Adrenal gland (tissue), 12 donors: ENCODE measurements around the gene MAPKAP1. TPM values are rescaled to one million over a fixed set of nuclear protein-coding genes. Genes with fewer than 3 reads are reported as not detected.
"Not testable (repeated sequence)": the region's sequence is repeated elsewhere in the genome, so short reads cannot be mapped to it uniquely, and the experiment has no call there.

Experiments used
- DNase-seq, 7 donors: peaks; one replicate each; pipeline ENCODE4 v3.0.0-alpha.2; 2019 to 2020
- H3K27ac ChIP-seq, 5 donors: fragments of 200-600 bp; sonication (generic) in 4 of 5; 1 replicate in 3 of 5; 2 replicates in 2 of 5; pipeline versions ENCODE4 v1.5.1 to v1.8.0; 2016 to 2020; ENCODE audit warnings: mild to moderate bottlenecking in 1 of 5
- H3K27me3 ChIP-seq: fragments of 200-600 bp; 2 replicates; pipeline ENCODE4 v1.8.0; 2021
- H3K36me3 ChIP-seq, 2 donors: fragments of 200-600 bp; replicated peaks in 1 of 2; 1 replicate in 1 of 2; 2 replicates in 1 of 2; pipeline versions ENCODE4 v1.5.1 to v1.8.0; 2018 to 2022
- H3K4me1 ChIP-seq, 2 donors: fragments of 200-600 bp; replicated peaks in 1 of 2; 1 replicate in 1 of 2; 2 replicates in 1 of 2; pipeline versions ENCODE4 v1.5.1 to v1.8.0; 2018 to 2021
- H3K4me3 ChIP-seq, 4 donors: fragments of 200-600 bp; sonication (generic) in 3 of 4; one replicate each; pipeline ENCODE4 v1.5.1; 2016 to 2018
- H3K9me3 ChIP-seq, 3 donors: fragments of 200-600 bp; sonication (generic) in 1 of 3; replicated peaks in 1 of 3; 1 replicate in 2 of 3; 2 replicates in 1 of 3; pipeline versions ENCODE4 v1.5.1 to v1.8.0; 2016 to 2021
- CTCF ChIP-seq, 6 experiments: fragments of 450-650 bp in 4 of 6; fragments of 200-600 bp in 2 of 6; sonication (generic) in 1 of 6; IDR thresholded peaks; 1 replicate in 5 of 6; 2 replicates in 1 of 6; pipeline versions ENCODE4 v1.5.1 to v1.8.0; 2016 to 2021; ENCODE audit warnings: antibody characterized with exemption in 6 of 6, mild to moderate bottlenecking in 2 of 6, moderate library complexity in 1 of 6
- POLR2A ChIP-seq, 2 donors: fragments of 450-650 bp; IDR thresholded peaks; one replicate each; pipeline ENCODE4 v1.6.1; 2017; ENCODE audit warnings: antibody characterized with exemption in 2 of 2, mild to moderate bottlenecking in 2 of 2, moderate library complexity in 1 of 2
- WGBS, 4 donors: extraction: QIAGEN DNeasy Blood & Tissue Kit in 2 of 4; methylation state at CpG; one replicate each; pipeline versions ENCODE4 v1.1.5 to v1.1.7; 2013 to 2017; 5-methylcytosine and 5-hydroxymethylcytosine counted together
- intact Hi-C, 2 donors: fragments of 100-400 bp; cut with DNase I; formaldehyde crosslinking; loops; one replicate each; pipeline versions ENCODE4 v1.14.1 to v1.15.0; 2022 to 2023
- polyA plus RNA-seq, 3 donors: library from polyadenylated mRNA; stranded (reverse); fragments of 200-250 nt in 2 of 3; fragments of 350-450 nt in 1 of 3; fragmentation: Illumina TruSeq in 1 of 3; extraction: RNeasy Lipid Tissue Mini Kit (QIAGEN cat#74804) in 1 of 3; gene quantifications; one replicate each; pipeline ENCODE4 v1.2.3, GENCODE V29; 2013 to 2014
- total RNA-seq, 9 donors: library from RNA; depleted of rRNA in 4 of 9; stranded (reverse); fragments of >200 nt in 4 of 9; fragments of 120-200 nt in 1 of 9; fragmentation: NEBNext Ultra II Directional in 1 of 9; extraction: Animal tissue kit (Norgen Biotek cat#: 25700) in 1 of 9; gene quantifications; one replicate each; pipeline versions ENCODE4 v1.1.0 to v1.2.4, GENCODE V29; 2013 to 2023
- donor health status: healthy with polysubstance abuse.
- donor health status: Bipolar disorder and iron deficiency.
- donor health status: DM: yes; HTN: yes; CAD: no.
- donor health status: DM: no; HTN: no; CAD: no.
- donor health status: DM: no; HTN: no; CAD: no.
- donor health status: DM: yes; HTN: yes; CAD: no.

The MAPKAP1 gene
- total and polyA plus RNA-seq, 12 donors = 72.2 to 156 (median 94.9) TPM

GRCh38 chr9:125570246-125570645 lies 136.8 kb downstream of the MAPKAP1 start:
- intact Hi-C loops = no loop called here
- Histone ChIP-seq H3K9me3 (peaks cover 0 to 8% (median 0%) of the 10 kb centered on the region in 3 donors), H3K4me3 (no peak overlapping the region), H3K4me1 (no peaks in the 10 kb centered on the region), H3K36me3 (no peaks in the 10 kb centered on the region), H3K27ac (no peak overlapping the region), H3K27me3 (no peaks in the 10 kb centered on the region)
- WGBS, 4 donors = 91 to 100% (median 98%) methylated on average over 2 of the region's 2 CpGs
- TF ChIP-seq CTCF (IDR thresholded peaks at IDR 0.05) = no peak
- TF ChIP-seq POLR2A (IDR thresholded peaks at IDR 0.05) = no peak
- DNase-seq = no peak

GRCh38 chr9:125568621-125569020 lies 138.4 kb downstream of the MAPKAP1 start:
- TF ChIP-seq CTCF (IDR thresholded peaks at IDR 0.05) = no peak
- TF ChIP-seq POLR2A (IDR thresholded peaks at IDR 0.05) = no peak
- Histone ChIP-seq H3K27me3 (no peaks in the 10 kb centered on the region), H3K4me1 (no peaks in the 10 kb centered on the region), H3K4me3 (no peak overlapping the region), H3K9me3 (peaks cover 0 to 8% (median 0%) of the 10 kb centered on the region in 3 donors), H3K36me3 (no peaks in the 10 kb centered on the region), H3K27ac (no peak overlapping the region)
- DNase-seq = no peak
- WGBS, 4 donors = 73 to 82% (median 80%) methylated on average over 4 of the region's 4 CpGs
- intact Hi-C loops = loop anchor here in 1 of 2 donors (10.0 kb wide), 1 partner anchor 656 kb away; no protein-coding TSS in a partner anchor

GRCh38 chr9:125566051-125566450 lies 141.0 kb downstream of the MAPKAP1 start:
- H3K27me3 ChIP-seq, DNase-seq, H3K36me3 ChIP-seq, H3K4me1 ChIP-seq, H3K27ac ChIP-seq, H3K4me3 ChIP-seq, H3K9me3 ChIP-seq: not testable (repeated sequence)
- intact Hi-C loops = loop anchor here in 1 of 2 donors (10.0 kb wide), 1 partner anchor 659 kb away; no protein-coding TSS in a partner anchor

- TF ChIP-seq POLR2A (IDR thresholded peaks at IDR 0.05) = no peak
- no peak for TF ChIP-seq CTCF (IDR thresholded peaks at IDR 0.05)
- Histone ChIP-seq H3K27ac (no peak overlapping the region), H3K9me3 (no peaks in the 10 kb centered on the region), H3K36me3 (no peaks in the 10 kb centered on the region), H3K4me3 (no peak overlapping the region), H3K27me3 (no peaks in the 10 kb centered on the region), H3K4me1 (peaks cover 0 to 7% of the 10 kb centered on the region in 2 donors)
- 95 to 99% (median 97%) methylated on average over 2 of the region's 2 CpGs for WGBS, 4 donors
- intact Hi-C loops = loop anchor here in 1 of 2 donors (10.0 kb wide), 1 partner anchor 660 kb away; no protein-coding TSS in a partner anchor
- DNase-seq = no peak
Measured at GRCh38 chr9:125565126-125565525, 141.9 kb downstream of the MAPKAP1 start.

GRCh38 chr9:125564631-125565030 lies 142.4 kb downstream of the MAPKAP1 start:
- no peak overlapping the region for H3K4me3 ChIP-seq
- DNase-seq = no peak
- peaks cover 0 to 7% of the 10 kb centered on the region in 2 donors for H3K4me1 ChIP-seq
- no peak for TF ChIP-seq CTCF (IDR thresholded peaks at IDR 0.05)
- TF ChIP-seq POLR2A (IDR thresholded peaks at IDR 0.05) = no peak
- intact Hi-C loops = loop anchor here in 1 of 2 donors (5.0 to 10.0 kb wide), 3 partner anchors 68 to 660 kb away; no protein-coding TSS in a partner anchor
- 79 to 84% (median 84%) methylated on average over 4 of the region's 4 CpGs for WGBS, 4 donors
- H3K27ac ChIP-seq = no peak overlapping the region
- no peaks in the 10 kb centered on the region for H3K9me3 ChIP-seq
- H3K27me3 ChIP-seq = no peaks in the 10 kb centered on the region
- no peaks in the 10 kb centered on the region for H3K36me3 ChIP-seq
